MCF 10A (cell line): ENCODE measurements around the gene AR. TPM values are rescaled to one million over a fixed set of nuclear protein-coding genes. Genes with fewer than 3 reads are reported as not detected.

Experiments used
- Bru-seq: library from RNA; stranded (reverse); fragments of 400-500 nt; gene quantifications from one replicate; lab custom pipeline; 2021; lab: Mats Ljungman, UMichigan
- BruChase-seq, 2 experiments: library from RNA; stranded (reverse); fragments of 400-500 nt; gene quantifications; one replicate each; lab custom pipeline; 2021; lab: Mats Ljungman, UMichigan
- BruUV-seq: library from RNA; stranded (reverse); fragments of 400-500 nt; replicated peaks from 2 replicates; lab custom pipeline; 2021; lab: Mats Ljungman, UMichigan
- CTCF ChIA-PET: fragments of 300-600 bp; sonication (Branson Sonifier 250); formaldehyde crosslinking; extraction: SDS; loops from one replicate; lab custom pipeline; 2021; ENCODE audit warnings: antibody characterized with exemption, inconsistent platforms; lab: Yijun Ruan, JAX
- POLR2A ChIA-PET: fragments of 300-600, 350-650 bp; sonication (Branson Sonifier 250); formaldehyde crosslinking; extraction: SDS; loops from one replicate; lab custom pipeline; 2020; ENCODE audit warnings: antibody characterized with exemption, inconsistent platforms; lab: Yijun Ruan, JAX
- DNase-seq: peaks from one replicate; pipeline ENCODE4 v3.0.0-alpha.2; 2018; ENCODE audit not compliant: unreplicated experiment
- H3K27ac Mint-ChIP-seq: one replicate; pipeline ENCODE4 v1.8.0; 2022; ENCODE audit warnings: mild to moderate bottlenecking, low read depth, mixed read lengths; ENCODE audit not compliant: unreplicated experiment
- H3K27me3 Mint-ChIP-seq: one replicate; pipeline ENCODE4 v1.8.0; 2022; ENCODE audit warnings: mixed read lengths; ENCODE audit not compliant: insufficient read depth, unreplicated experiment
- H3K36me3 Mint-ChIP-seq: one replicate; pipeline ENCODE4 v1.8.0; 2022; ENCODE audit warnings: mild to moderate bottlenecking, moderate library complexity, mixed read lengths; ENCODE audit not compliant: insufficient read depth, unreplicated experiment
- H3K4me1 Mint-ChIP-seq: one replicate; pipeline ENCODE4 v1.8.0; 2022; ENCODE audit warnings: mixed read lengths; ENCODE audit not compliant: insufficient read depth, unreplicated experiment
- H3K4me3 Mint-ChIP-seq: one replicate; pipeline ENCODE4 v1.8.0; 2022; ENCODE audit warnings: mild to moderate bottlenecking, moderate library complexity, mixed read lengths; ENCODE audit not compliant: unreplicated experiment
- H3K9me3 Mint-ChIP-seq: one replicate; pipeline ENCODE4 v1.8.0; 2022; ENCODE audit warnings: mixed read lengths; ENCODE audit not compliant: unreplicated experiment
- intact Hi-C: fragments of 100-400 bp; cut with micrococcal nuclease; formaldehyde crosslinking; loops from 2 replicates; pipeline ENCODE4 v1.14.1; 2022
- long read RNA-seq: library from polyadenylated mRNA; stranded (forward); transcript quantifications from one replicate; pipeline ENCODE4 v2.0.0, GENCODE V29; 2022
- total RNA-seq: library from RNA; stranded (reverse); gene quantifications from 2 replicates; pipeline ENCODE4 v1.2.3, GENCODE V29; 2022
- TF ChIP-seq, protein P1 (sequence below): fragments of 200-600 bp; IDR thresholded peaks from one replicate; pipeline ENCODE4 v1.8.0; 2022; ENCODE audit warnings: antibody characterized with exemption, mild to moderate bottlenecking; ENCODE audit not compliant: unreplicated experiment

AR gene
- not detected in 2 replicates for total RNA-seq
- Bru-seq, nascent RNA: percentile 4 among the genes with signal in this experiment
- percentile 1 among the genes with signal in this experiment for BruChase-seq, experiment 1, labeled RNA remaining after a 6-hour chase
- percentile 2 among the genes with signal in this experiment for BruChase-seq, experiment 2, labeled RNA remaining after a 2-hour chase
- long read RNA-seq: 0 reads

DNA sequence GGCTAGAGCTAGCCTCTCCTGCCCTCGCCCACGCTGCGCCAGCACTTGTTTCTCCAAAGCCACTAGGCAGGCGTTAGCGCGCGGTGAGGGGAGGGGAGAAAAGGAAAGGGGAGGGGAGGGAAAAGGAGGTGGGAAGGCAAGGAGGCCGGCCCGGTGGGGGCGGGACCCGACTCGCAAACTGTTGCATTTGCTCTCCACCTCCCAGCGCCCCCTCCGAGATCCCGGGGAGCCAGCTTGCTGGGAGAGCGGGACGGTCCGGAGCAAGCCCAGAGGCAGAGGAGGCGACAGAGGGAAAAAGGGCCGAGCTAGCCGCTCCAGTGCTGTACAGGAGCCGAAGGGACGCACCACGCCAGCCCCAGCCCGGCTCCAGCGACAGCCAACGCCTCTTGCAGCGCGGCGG, at the start of gene AR:
TSS of gene AR (plus strand) at position 204 of the 400 bp plus-strand sequence. CDS start 1,126 bp downstream, outside the sequence.
- Mint-ChIP-seq H3K4me3 (peak within 1 kb of the TSS; percentile 60), H3K9me3 (peaks cover 7% of the 10 kb centered on the region), H3K27ac (no peak within 1 kb of the TSS), H3K4me1 (no peaks in the 10 kb centered on the region), H3K36me3 (no peaks in the 10 kb centered on the region), H3K27me3 (peaks cover 11% of the 10 kb centered on the region)
- CTCF ChIA-PET: interaction anchor here (1.3 kb wide), 1 partner anchor 14 kb away, joined by 3 read pairs; no protein-coding TSS in a partner anchor
- TF ChIP-seq, protein P1, sequence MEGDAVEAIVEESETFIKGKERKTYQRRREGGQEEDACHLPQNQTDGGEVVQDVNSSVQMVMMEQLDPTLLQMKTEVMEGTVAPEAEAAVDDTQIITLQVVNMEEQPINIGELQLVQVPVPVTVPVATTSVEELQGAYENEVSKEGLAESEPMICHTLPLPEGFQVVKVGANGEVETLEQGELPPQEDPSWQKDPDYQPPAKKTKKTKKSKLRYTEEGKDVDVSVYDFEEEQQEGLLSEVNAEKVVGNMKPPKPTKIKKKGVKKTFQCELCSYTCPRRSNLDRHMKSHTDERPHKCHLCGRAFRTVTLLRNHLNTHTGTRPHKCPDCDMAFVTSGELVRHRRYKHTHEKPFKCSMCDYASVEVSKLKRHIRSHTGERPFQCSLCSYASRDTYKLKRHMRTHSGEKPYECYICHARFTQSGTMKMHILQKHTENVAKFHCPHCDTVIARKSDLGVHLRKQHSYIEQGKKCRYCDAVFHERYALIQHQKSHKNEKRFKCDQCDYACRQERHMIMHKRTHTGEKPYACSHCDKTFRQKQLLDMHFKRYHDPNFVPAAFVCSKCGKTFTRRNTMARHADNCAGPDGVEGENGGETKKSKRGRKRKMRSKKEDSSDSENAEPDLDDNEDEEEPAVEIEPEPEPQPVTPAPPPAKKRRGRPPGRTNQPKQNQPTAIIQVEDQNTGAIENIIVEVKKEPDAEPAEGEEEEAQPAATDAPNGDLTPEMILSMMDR: no peak
- no peak for DNase-seq
- intact Hi-C loops: no loop called here
- BruUV-seq: no TSS peak
- POLR2A ChIA-PET: no interaction called here

DNA sequence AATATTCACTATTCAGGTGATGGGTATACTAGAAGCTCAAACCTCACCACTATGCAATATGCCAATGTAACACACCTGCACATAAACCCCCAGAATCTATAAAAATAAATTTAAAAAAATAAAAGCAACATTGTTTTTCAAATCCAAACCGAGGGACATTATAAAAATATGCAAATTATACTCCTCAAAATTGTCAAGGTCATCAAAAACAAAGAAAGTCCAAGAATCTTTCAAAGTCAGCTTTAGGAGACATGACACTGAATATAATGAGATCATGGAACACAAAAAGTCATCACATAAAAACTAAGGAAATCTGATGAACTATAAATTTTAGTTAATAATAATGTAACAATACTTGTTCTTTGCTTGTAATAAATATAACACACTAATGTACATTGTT, 43.2 kb upstream of the AR start:
- H3K36me3 Mint-ChIP-seq: no peaks in the 10 kb centered on the region
- DNase-seq: no peak
- no peak overlapping the region for H3K27ac Mint-ChIP-seq
- H3K4me3 Mint-ChIP-seq: no peak overlapping the region
- no TSS peak for BruUV-seq
- CTCF ChIA-PET: no interaction called here
- no peaks in the 10 kb centered on the region for H3K27me3 Mint-ChIP-seq
- POLR2A ChIA-PET: no interaction called here
- H3K9me3 Mint-ChIP-seq: peaks cover 12% of the 10 kb centered on the region
- TF ChIP-seq, protein P1: no peak
- no peaks in the 10 kb centered on the region for H3K4me1 Mint-ChIP-seq
- intact Hi-C loops: no loop called here

DNA sequence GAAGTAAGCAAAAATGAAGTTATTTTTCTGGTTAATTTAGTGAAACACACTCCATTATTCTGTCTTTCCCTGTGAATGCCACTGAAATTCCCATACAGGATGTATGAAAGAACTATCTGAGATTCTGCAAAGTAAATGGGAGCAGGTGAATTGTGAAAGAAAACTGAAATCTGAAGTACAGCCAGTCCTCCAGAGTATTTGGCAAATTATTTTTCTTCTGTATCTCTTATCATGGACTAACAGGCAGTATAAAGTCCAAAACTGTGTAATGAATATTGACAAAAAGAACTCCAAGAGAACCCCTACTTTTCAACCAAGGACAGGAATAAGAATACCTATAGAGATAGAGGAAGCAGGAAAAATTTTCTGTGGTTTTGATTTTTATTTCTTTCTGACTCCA, 40.8 kb upstream of the AR start:
- TF ChIP-seq, protein P1: no peak

DNA sequence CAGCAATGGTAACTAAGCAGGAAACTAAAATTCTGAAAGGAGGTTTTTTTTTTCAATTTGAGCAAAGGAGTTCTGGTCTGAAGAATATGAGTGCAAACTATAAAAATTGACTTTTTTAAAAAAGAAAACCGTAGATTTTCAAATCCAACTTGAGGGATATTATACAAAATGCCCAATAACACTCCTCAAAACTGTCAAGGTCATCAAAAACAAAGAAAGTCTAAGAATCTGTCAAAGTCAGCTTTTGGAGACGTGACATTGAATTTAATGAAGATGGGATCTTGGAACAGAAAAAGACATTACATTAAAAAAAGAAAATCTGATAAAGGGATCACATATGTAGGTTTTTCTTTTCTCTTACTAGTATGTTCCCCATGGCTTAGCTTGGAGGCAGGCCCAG, 40.4 kb upstream of the AR start:
- intact Hi-C loops: no loop called here
- H3K9me3 Mint-ChIP-seq: peaks cover 9% of the 10 kb centered on the region

More for the DNA sequence above, 40.8 kb upstream of the AR start:
- POLR2A ChIA-PET: no interaction called here
- H3K27ac Mint-ChIP-seq: no peak overlapping the region
- intact Hi-C loops: no loop called here
- no peaks in the 10 kb centered on the region for H3K27me3 Mint-ChIP-seq
- BruUV-seq: no TSS peak
- DNase-seq: no peak
- H3K36me3 Mint-ChIP-seq: no peaks in the 10 kb centered on the region
- peaks cover 14% of the 10 kb centered on the region for H3K9me3 Mint-ChIP-seq
- CTCF ChIA-PET: no interaction called here
- H3K4me1 Mint-ChIP-seq: no peaks in the 10 kb centered on the region
- H3K4me3 Mint-ChIP-seq: no peak overlapping the region

More for the DNA sequence above, 40.4 kb upstream of the AR start:
- BruUV-seq: no TSS peak
- Mint-ChIP-seq H3K36me3 (no peaks in the 10 kb centered on the region), H3K27ac (no peak overlapping the region), H3K27me3 (no peaks in the 10 kb centered on the region), H3K4me1 (no peaks in the 10 kb centered on the region), H3K4me3 (no peak overlapping the region)
- ChIA-PET POLR2A (no interaction called here), CTCF (no interaction called here)
- TF ChIP-seq, protein P1: no peak
- no peak for DNase-seq
